ENCODE data around the gene MGAT5. TPM values are rescaled to one million over a fixed set of nuclear protein-coding genes. Genes with fewer than 3 reads are reported as not detected.

The MGAT5 gene
- total RNA-seq, 1 experiment from 2014 or later, result 25.4 TPM

GRCh38 chr2:134225173-134225572 is 28.7 kb upstream of the MGAT5 start:
- no peak overlapping the region for H3K4me3 ChIP-seq (ENCODE audit: insufficient read depth, low read depth, low read length)
- H3K27me3 ChIP-seq (ENCODE audit: control insufficient read depth, insufficient read depth, low read length), result no peaks in the 10 kb centered on the region
- no peak for DNase-seq
- no peaks in the 10 kb centered on the region for H3K36me3 ChIP-seq (replicated peaks; ENCODE audit: control insufficient read depth, insufficient read depth, low read length)

- no peak overlapping the region for H3K4me3 ChIP-seq (ENCODE audit: insufficient read depth, low read depth, low read length)
- H3K36me3 ChIP-seq (replicated peaks; ENCODE audit: control insufficient read depth, insufficient read depth, low read length), result no peaks in the 10 kb centered on the region
- no peak for DNase-seq
- H3K27me3 ChIP-seq (ENCODE audit: control insufficient read depth, insufficient read depth, low read length), result no peaks in the 10 kb centered on the region
These were observed 28.0 kb upstream of the MGAT5 start for GRCh38 chr2:134225841-134226240.

- no peaks in the 10 kb centered on the region for H3K27me3 ChIP-seq (ENCODE audit: control insufficient read depth, insufficient read depth, low read length)
- H3K4me3 ChIP-seq (ENCODE audit: insufficient read depth, low read depth, low read length), result no peak overlapping the region
- no peak for DNase-seq
- H3K36me3 ChIP-seq (replicated peaks; ENCODE audit: control insufficient read depth, insufficient read depth, low read length), result no peaks in the 10 kb centered on the region
These were observed 27.3 kb upstream of the MGAT5 start for GRCh38 chr2:134226601-134227000.

GRCh38 chr2:134227666-134228065 is 26.2 kb upstream of the MGAT5 start:
- Histone ChIP-seq H3K27me3 (ENCODE audit: control insufficient read depth, insufficient read depth, low read length) (no peaks in the 10 kb centered on the region), H3K4me3 (ENCODE audit: insufficient read depth, low read depth, low read length) (no peak overlapping the region), H3K36me3 (replicated peaks; ENCODE audit: control insufficient read depth, insufficient read depth, low read length) (no peaks in the 10 kb centered on the region)
- DNase-seq, result no peak

- no peak for DNase-seq
- Histone ChIP-seq H3K36me3 (replicated peaks; ENCODE audit: control insufficient read depth, insufficient read depth, low read length) (no peaks in the 10 kb centered on the region), H3K4me3 (ENCODE audit: insufficient read depth, low read depth, low read length) (no peak overlapping the region), H3K27me3 (ENCODE audit: control insufficient read depth, insufficient read depth, low read length) (no peaks in the 10 kb centered on the region)
These were observed 25.4 kb upstream of the MGAT5 start for GRCh38 chr2:134228493-134228903.

GRCh38 chr2:134229540-134229939 is 24.3 kb upstream of the MGAT5 start:
- no peak for DNase-seq
- no peak overlapping the region for H3K4me3 ChIP-seq (ENCODE audit: insufficient read depth, low read depth, low read length)
- H3K27me3 ChIP-seq (ENCODE audit: control insufficient read depth, insufficient read depth, low read length), result no peaks in the 10 kb centered on the region
- H3K36me3 ChIP-seq (replicated peaks; ENCODE audit: control insufficient read depth, insufficient read depth, low read length), result no peaks in the 10 kb centered on the region

GRCh38 chr2:134230885-134231284 is 23.0 kb upstream of the MGAT5 start:
- Histone ChIP-seq H3K4me3 (ENCODE audit: insufficient read depth, low read depth, low read length) (no peak overlapping the region), H3K27me3 (ENCODE audit: control insufficient read depth, insufficient read depth, low read length) (no peaks in the 10 kb centered on the region), H3K36me3 (replicated peaks; ENCODE audit: control insufficient read depth, insufficient read depth, low read length) (no peaks in the 10 kb centered on the region)
- no peak for DNase-seq

GRCh38 chr2:134231301-134231964 is 22.4 kb upstream of the MGAT5 start:
- Histone ChIP-seq H3K27me3 (ENCODE audit: control insufficient read depth, insufficient read depth, low read length) (no peaks in the 10 kb centered on the region), H3K36me3 (replicated peaks; ENCODE audit: control insufficient read depth, insufficient read depth, low read length) (no peaks in the 10 kb centered on the region), H3K4me3 (ENCODE audit: insufficient read depth, low read depth, low read length) (no peak overlapping the region)
- DNase-seq, result no peak

- Histone ChIP-seq H3K27me3 (ENCODE audit: control insufficient read depth, insufficient read depth, low read length) (no peaks in the 10 kb centered on the region), H3K36me3 (replicated peaks; ENCODE audit: control insufficient read depth, insufficient read depth, low read length) (no peaks in the 10 kb centered on the region), H3K4me3 (ENCODE audit: insufficient read depth, low read depth, low read length) (no peak overlapping the region)
- DNase-seq, result no peak
These were observed 21.9 kb upstream of the MGAT5 start for GRCh38 chr2:134231965-134232340.

GRCh38 chr2:134232461-134232860 is 21.4 kb upstream of the MGAT5 start:
- Histone ChIP-seq H3K4me3 (ENCODE audit: insufficient read depth, low read depth, low read length) (no peak overlapping the region), H3K27me3 (ENCODE audit: control insufficient read depth, insufficient read depth, low read length) (no peaks in the 10 kb centered on the region), H3K36me3 (replicated peaks; ENCODE audit: control insufficient read depth, insufficient read depth, low read length) (no peaks in the 10 kb centered on the region)
- no peak for DNase-seq

- no peaks in the 10 kb centered on the region for H3K36me3 ChIP-seq (replicated peaks; ENCODE audit: control insufficient read depth, insufficient read depth, low read length)
- no peaks in the 10 kb centered on the region for H3K27me3 ChIP-seq (ENCODE audit: control insufficient read depth, insufficient read depth, low read length)
These were observed 20.8 kb upstream of the MGAT5 start for GRCh38 chr2:134232868-134233727.

GRCh38 chr2:134233728-134234136 is 20.1 kb upstream of the MGAT5 start:
- no peak for DNase-seq
- Histone ChIP-seq H3K4me3 (ENCODE audit: insufficient read depth, low read depth, low read length) (no peak overlapping the region), H3K27me3 (ENCODE audit: control insufficient read depth, insufficient read depth, low read length) (no peaks in the 10 kb centered on the region), H3K36me3 (replicated peaks; ENCODE audit: control insufficient read depth, insufficient read depth, low read length) (no peaks in the 10 kb centered on the region)

More at GRCh38 chr2:134232868-134233727, 20.8 kb upstream of the MGAT5 start:
- no peak overlapping the region for H3K4me3 ChIP-seq (ENCODE audit: insufficient read depth, low read depth, low read length)
- no peak for DNase-seq

GRCh38 chr2:134234535-134234934 is 19.3 kb upstream of the MGAT5 start:
- Histone ChIP-seq H3K4me3 (ENCODE audit: insufficient read depth, low read depth, low read length) (no peak overlapping the region), H3K36me3 (replicated peaks; ENCODE audit: control insufficient read depth, insufficient read depth, low read length) (no peaks in the 10 kb centered on the region)
- no peak for DNase-seq

GRCh38 chr2:134235510-134236144 is 18.2 kb upstream of the MGAT5 start:
- H3K27me3 ChIP-seq (ENCODE audit: control insufficient read depth, insufficient read depth, low read length), result no peaks in the 10 kb centered on the region
- H3K4me3 ChIP-seq (ENCODE audit: insufficient read depth, low read depth, low read length), result no peak overlapping the region
- no peak for DNase-seq
- H3K36me3 ChIP-seq (replicated peaks; ENCODE audit: control insufficient read depth, insufficient read depth, low read length), result no peaks in the 10 kb centered on the region

More at GRCh38 chr2:134234535-134234934, 19.3 kb upstream of the MGAT5 start:
- no peaks in the 10 kb centered on the region for H3K27me3 ChIP-seq (ENCODE audit: control insufficient read depth, insufficient read depth, low read length)

- Histone ChIP-seq H3K27me3 (ENCODE audit: control insufficient read depth, insufficient read depth, low read length) (no peaks in the 10 kb centered on the region), H3K4me3 (ENCODE audit: insufficient read depth, low read depth, low read length) (no peak overlapping the region), H3K36me3 (replicated peaks; ENCODE audit: control insufficient read depth, insufficient read depth, low read length) (no peaks in the 10 kb centered on the region)
- no peak for DNase-seq
These were observed 15.5 kb upstream of the MGAT5 start for GRCh38 chr2:134238371-134238770.

Data from H7 (cell line).